Stomach (tissue), 4 donors: ENCODE data around the gene PRKCI.

Experiments
- EP300 ChIP-seq: sonication (generic); formaldehyde crosslinking; IDR thresholded peaks from one replicate; pipeline ENCODE4 v1.6.1; 2017; ENCODE audit warnings: antibody characterized with exemption
- POLR2A ChIP-seq, 4 donors: fragments of 450-650 bp; IDR thresholded peaks; one replicate each; pipeline ENCODE4 v1.6.1; 2016; ENCODE audit warnings: antibody characterized with exemption in 4 of 4, control low read depth in 2 of 4, mild to moderate bottlenecking in 1 of 4, moderate library complexity in 1 of 4
- POLR2AphosphoS5 ChIP-seq, 3 donors: sonication (generic); formaldehyde crosslinking; IDR thresholded peaks; one replicate each; pipeline ENCODE4 v1.6.1; 2016; ENCODE audit warnings: antibody characterized with exemption in 3 of 3
- TF ChIP-seq, protein P1 (sequence below), 7 experiments: fragments of 450-650 bp in 4 of 7; fragments of 200-600 bp in 3 of 7; sonication (generic) in 3 of 7; IDR thresholded peaks; one replicate each; pipeline ENCODE4 v1.5.1; 2016 to 2019; ENCODE audit warnings: antibody characterized with exemption in 7 of 7, control low read depth in 2 of 7, mild to moderate bottlenecking in 1 of 7

DNA sequence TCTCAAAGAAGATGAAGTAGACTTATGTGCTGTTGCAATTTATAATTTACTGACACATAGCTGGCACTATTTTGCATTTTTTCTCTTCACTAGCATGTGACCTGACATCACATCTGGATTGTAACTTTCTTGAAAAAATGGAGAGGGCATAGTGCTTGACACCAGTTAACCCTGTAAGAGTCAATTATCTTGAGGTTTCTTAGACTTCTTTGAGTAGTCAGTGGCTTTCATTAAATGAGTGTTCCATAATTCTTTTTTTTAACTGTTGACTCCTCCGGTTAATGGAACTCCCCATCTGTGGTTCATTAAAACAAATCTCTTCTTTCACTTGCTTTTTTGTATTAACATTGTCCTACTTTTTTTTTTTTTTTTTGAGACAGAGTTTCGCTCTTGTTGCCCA lies 16.9 kb upstream of the PRKCI start:
- TF ChIP-seq POLR2A (IDR thresholded peaks at IDR 0.05) = no peak
- TF ChIP-seq, protein P1, sequence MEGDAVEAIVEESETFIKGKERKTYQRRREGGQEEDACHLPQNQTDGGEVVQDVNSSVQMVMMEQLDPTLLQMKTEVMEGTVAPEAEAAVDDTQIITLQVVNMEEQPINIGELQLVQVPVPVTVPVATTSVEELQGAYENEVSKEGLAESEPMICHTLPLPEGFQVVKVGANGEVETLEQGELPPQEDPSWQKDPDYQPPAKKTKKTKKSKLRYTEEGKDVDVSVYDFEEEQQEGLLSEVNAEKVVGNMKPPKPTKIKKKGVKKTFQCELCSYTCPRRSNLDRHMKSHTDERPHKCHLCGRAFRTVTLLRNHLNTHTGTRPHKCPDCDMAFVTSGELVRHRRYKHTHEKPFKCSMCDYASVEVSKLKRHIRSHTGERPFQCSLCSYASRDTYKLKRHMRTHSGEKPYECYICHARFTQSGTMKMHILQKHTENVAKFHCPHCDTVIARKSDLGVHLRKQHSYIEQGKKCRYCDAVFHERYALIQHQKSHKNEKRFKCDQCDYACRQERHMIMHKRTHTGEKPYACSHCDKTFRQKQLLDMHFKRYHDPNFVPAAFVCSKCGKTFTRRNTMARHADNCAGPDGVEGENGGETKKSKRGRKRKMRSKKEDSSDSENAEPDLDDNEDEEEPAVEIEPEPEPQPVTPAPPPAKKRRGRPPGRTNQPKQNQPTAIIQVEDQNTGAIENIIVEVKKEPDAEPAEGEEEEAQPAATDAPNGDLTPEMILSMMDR (IDR thresholded peaks at IDR 0.05) = no peak
- no peak for TF ChIP-seq POLR2AphosphoS5 (IDR thresholded peaks at IDR 0.05)
- no peak for TF ChIP-seq EP300
